ENCODE measurements around the gene GABBR2. TPM values are rescaled to one million over a fixed set of nuclear protein-coding genes. Genes with fewer than 3 reads are reported as not detected.

GABBR2 gene
- total RNA-seq, 4 donors from 2014 or later, result 0.17 to 0.26 TPM; not detected in 2

GRCh38 chr9:98536542-98537173 lies 172.1 kb downstream of the GABBR2 start:
- WGBS, result 67% methylated on average over 12 of the region's 12 CpGs
- Histone ChIP-seq H3K4me3 (no peak overlapping the region), H3K36me3 (no peaks in the 10 kb centered on the region), H3K27ac (replicated peaks in 1 of 4) (no peak overlapping the region), H3K9me3 (peaks cover 0 to 11% (median 0%) of the 10 kb centered on the region in 4 donors), H3K27me3 (peaks cover 0 to 13% (median 0%) of the 10 kb centered on the region in 4 donors), H3K4me1 (no peaks in the 10 kb centered on the region)
- intact Hi-C loops (cut with DNase I), result no loop called here
- TF ChIP-seq POLR2AphosphoS5 (IDR thresholded peaks at IDR 0.05) (no peak), POLR2A (IDR thresholded peaks at IDR 0.05; ENCODE audit: low read depth) (no peak), EP300 (IDR thresholded peaks at IDR 0.05) (no peak)
- TF ChIP-seq, protein P1, sequence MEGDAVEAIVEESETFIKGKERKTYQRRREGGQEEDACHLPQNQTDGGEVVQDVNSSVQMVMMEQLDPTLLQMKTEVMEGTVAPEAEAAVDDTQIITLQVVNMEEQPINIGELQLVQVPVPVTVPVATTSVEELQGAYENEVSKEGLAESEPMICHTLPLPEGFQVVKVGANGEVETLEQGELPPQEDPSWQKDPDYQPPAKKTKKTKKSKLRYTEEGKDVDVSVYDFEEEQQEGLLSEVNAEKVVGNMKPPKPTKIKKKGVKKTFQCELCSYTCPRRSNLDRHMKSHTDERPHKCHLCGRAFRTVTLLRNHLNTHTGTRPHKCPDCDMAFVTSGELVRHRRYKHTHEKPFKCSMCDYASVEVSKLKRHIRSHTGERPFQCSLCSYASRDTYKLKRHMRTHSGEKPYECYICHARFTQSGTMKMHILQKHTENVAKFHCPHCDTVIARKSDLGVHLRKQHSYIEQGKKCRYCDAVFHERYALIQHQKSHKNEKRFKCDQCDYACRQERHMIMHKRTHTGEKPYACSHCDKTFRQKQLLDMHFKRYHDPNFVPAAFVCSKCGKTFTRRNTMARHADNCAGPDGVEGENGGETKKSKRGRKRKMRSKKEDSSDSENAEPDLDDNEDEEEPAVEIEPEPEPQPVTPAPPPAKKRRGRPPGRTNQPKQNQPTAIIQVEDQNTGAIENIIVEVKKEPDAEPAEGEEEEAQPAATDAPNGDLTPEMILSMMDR (IDR thresholded peaks at IDR 0.05), result no peak
- DNase-seq (ENCODE audit: extremely low spot score), result peak; percentile 74

DNA sequence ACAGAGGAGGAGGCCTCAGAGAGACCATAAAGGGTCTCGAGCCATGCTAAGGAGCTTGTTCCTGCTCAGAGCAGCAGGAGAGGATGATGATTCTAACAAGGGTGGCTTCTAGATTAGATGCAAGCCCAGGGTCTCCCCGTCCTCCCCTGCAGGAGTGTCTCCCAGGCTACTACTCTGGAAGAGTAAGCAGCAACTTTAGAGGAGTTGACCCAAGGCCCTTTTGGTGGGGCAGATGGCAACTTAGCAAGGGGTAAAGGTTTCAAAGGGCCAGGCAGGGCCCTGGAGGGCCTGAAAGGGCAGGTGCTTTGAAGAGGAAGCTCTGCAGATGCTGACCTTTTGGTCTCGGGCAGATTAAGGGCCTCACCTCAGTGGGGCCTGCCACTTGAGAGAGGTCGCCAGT lies 174.9 kb downstream of the GABBR2 start:
- peak; percentile 85 for DNase-seq (ENCODE audit: extremely low spot score)
- TF ChIP-seq, protein P1 (IDR thresholded peaks at IDR 0.05), result no peak
- H3K4me3 ChIP-seq, result no peak overlapping the region
- no peak overlapping the region for H3K27ac ChIP-seq (replicated peaks in 1 of 4)
- intact Hi-C loops (cut with DNase I), result no loop called here
- H3K36me3 ChIP-seq, result no peaks in the 10 kb centered on the region
- peaks cover 0 to 11% (median 0%) of the 10 kb centered on the region in 4 donors for H3K9me3 ChIP-seq
- H3K27me3 ChIP-seq, result peaks cover 0 to 26% (median 0%) of the 10 kb centered on the region in 4 donors
- 60% methylated on average over 4 of the region's 4 CpGs for WGBS
- H3K4me1 ChIP-seq, result no peaks in the 10 kb centered on the region

- TF ChIP-seq EP300 (IDR thresholded peaks at IDR 0.05) (no peak), POLR2A (IDR thresholded peaks at IDR 0.05; ENCODE audit: low read depth) (no peak), POLR2AphosphoS5 (IDR thresholded peaks at IDR 0.05) (no peak)
- TF ChIP-seq, protein P1 (IDR thresholded peaks at IDR 0.05), result no peak
- 27% methylated on average over 4 of the region's 4 CpGs for WGBS
- H3K27me3 ChIP-seq, result peaks cover 0 to 19% (median 0%) of the 10 kb centered on the region in 4 donors
Measured at GRCh38 chr9:98533132-98533531, 175.6 kb downstream of the GABBR2 start.

DNA sequence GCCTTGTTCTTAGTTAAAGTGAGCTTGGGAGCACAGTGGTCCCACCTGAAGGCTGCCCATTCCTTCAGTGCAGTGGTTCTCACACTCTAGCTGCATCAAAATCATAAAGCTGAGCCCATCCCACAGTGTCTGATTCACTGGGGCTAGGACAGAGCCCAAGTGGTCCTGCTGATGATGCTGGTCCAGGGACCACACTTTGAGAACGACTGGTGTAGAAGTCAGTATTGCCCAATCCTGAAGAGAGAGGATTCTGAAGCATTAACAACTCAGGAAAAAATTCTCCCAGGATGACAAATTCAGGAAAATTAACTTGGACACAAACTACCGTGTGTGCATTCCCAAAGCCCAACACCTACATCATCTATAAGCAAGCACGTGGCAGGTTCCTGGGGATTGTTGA lies 176.2 kb downstream of the GABBR2 start:
- TF ChIP-seq EP300 (IDR thresholded peaks at IDR 0.05), result no peak
- no peak for TF ChIP-seq POLR2A (IDR thresholded peaks at IDR 0.05; ENCODE audit: low read depth)
- TF ChIP-seq, protein P1 (IDR thresholded peaks at IDR 0.05), result no peak
- TF ChIP-seq POLR2AphosphoS5 (IDR thresholded peaks at IDR 0.05), result no peak
- 84% methylated on average over 3 of the region's 3 CpGs for WGBS
- intact Hi-C loops (cut with DNase I), result no loop called here
- Histone ChIP-seq H3K4me1 (no peaks in the 10 kb centered on the region), H3K36me3 (no peaks in the 10 kb centered on the region), H3K4me3 (no peak overlapping the region), H3K9me3 (peaks cover 0 to 11% (median 0%) of the 10 kb centered on the region in 4 donors), H3K27ac (replicated peaks in 1 of 4) (no peak overlapping the region), H3K27me3 (peaks cover 0 to 17% (median 0%) of the 10 kb centered on the region in 4 donors)
- peak; percentile 39 for DNase-seq (ENCODE audit: extremely low spot score)

More at GRCh38 chr9:98533132-98533531, 175.6 kb downstream of the GABBR2 start:
- H3K9me3 ChIP-seq, result peaks cover 0 to 11% (median 0%) of the 10 kb centered on the region in 4 donors
- H3K4me1 ChIP-seq, result no peaks in the 10 kb centered on the region
- no peak overlapping the region for H3K4me3 ChIP-seq
- DNase-seq (ENCODE audit: extremely low spot score), result peak; percentile 90
- no peaks in the 10 kb centered on the region for H3K36me3 ChIP-seq
- H3K27ac ChIP-seq (replicated peaks in 1 of 4), result no peak overlapping the region
- intact Hi-C loops (cut with DNase I), result no loop called here

DNA sequence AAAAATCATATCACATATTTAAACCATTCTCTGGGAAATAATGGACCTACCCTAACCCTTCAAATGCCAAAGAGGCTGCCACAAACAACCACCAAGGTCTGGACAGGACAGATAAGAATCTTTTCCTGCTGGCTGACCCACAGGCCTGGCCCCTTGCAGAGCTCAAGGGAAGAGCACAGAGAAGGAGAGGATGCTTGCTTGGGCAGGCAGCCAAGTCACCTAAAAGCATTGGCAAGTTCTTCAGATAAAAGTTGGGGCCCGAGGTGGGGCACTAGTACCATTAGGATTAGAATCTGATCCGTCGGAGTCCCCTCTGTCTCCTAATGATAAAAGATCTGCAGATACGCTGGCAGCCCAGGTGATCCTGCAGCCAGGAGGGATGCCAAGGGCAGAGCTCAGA lies 176.6 kb downstream of the GABBR2 start:
- Histone ChIP-seq H3K4me1 (no peaks in the 10 kb centered on the region), H3K36me3 (no peaks in the 10 kb centered on the region), H3K27me3 (peaks cover 0 to 17% (median 0%) of the 10 kb centered on the region in 4 donors), H3K27ac (replicated peaks in 1 of 4) (no peak overlapping the region), H3K9me3 (peaks cover 0 to 9% (median 0%) of the 10 kb centered on the region in 4 donors), H3K4me3 (no peak overlapping the region)
- no peak for TF ChIP-seq POLR2A (IDR thresholded peaks at IDR 0.05; ENCODE audit: low read depth)
- TF ChIP-seq POLR2AphosphoS5 (IDR thresholded peaks at IDR 0.05), result no peak
- no peak for TF ChIP-seq EP300 (IDR thresholded peaks at IDR 0.05)
- TF ChIP-seq, protein P1 (IDR thresholded peaks at IDR 0.05), result no peak
- no peak for DNase-seq (ENCODE audit: extremely low spot score)
- 83% methylated on average over 4 of the region's 4 CpGs for WGBS
- intact Hi-C loops (cut with DNase I), result no loop called here
